Neural progenitor cell (in vitro differentiated cells): Measurements from ENCODE around the gene SPDYE16.
"Not testable (repeated sequence)": the region's sequence is repeated elsewhere in the genome, so short reads cannot be mapped to it uniquely, and the experiment has no call there.

Source experiments
- EZH2phosphoT487 ChIP-seq: fragments of 200-600 bp; sonication (generic); IDR thresholded peaks from 2 replicates; pipeline ENCODE4 v1.6.1; 2017; ENCODE audit warnings: antibody characterized with exemption
- TF ChIP-seq, protein P1 (sequence below): fragments of 200-600 bp; sonication (generic); IDR thresholded peaks from 2 replicates; pipeline ENCODE4 v1.5.1; 2017; ENCODE audit warnings: antibody characterized with exemption, mild to moderate bottlenecking

DNA sequence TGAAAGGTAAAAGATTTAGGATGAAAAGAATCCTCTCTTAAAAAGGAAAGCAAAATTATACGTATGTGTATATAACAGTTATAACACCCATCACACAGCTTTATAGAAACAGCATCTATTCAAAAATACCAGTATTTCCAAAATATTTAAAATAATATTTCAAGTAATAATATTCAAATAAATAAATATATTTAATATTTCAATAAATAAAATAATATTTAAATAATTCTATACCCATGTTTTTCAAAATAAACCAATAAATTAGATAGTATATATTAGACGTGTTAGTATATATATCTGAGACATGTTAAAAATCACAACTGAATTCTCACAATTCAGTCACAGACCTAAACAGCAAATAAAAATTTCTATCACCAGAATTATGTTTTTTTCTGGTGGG, 11.5 kb downstream of the SPDYE16 start:
- TF ChIP-seq, protein P1, sequence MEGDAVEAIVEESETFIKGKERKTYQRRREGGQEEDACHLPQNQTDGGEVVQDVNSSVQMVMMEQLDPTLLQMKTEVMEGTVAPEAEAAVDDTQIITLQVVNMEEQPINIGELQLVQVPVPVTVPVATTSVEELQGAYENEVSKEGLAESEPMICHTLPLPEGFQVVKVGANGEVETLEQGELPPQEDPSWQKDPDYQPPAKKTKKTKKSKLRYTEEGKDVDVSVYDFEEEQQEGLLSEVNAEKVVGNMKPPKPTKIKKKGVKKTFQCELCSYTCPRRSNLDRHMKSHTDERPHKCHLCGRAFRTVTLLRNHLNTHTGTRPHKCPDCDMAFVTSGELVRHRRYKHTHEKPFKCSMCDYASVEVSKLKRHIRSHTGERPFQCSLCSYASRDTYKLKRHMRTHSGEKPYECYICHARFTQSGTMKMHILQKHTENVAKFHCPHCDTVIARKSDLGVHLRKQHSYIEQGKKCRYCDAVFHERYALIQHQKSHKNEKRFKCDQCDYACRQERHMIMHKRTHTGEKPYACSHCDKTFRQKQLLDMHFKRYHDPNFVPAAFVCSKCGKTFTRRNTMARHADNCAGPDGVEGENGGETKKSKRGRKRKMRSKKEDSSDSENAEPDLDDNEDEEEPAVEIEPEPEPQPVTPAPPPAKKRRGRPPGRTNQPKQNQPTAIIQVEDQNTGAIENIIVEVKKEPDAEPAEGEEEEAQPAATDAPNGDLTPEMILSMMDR: not testable (repeated sequence)
- TF ChIP-seq EZH2phosphoT487: not testable (repeated sequence)
